MCF 10A (cell line): ENCODE results near the gene MYRIP. TPM values are rescaled to one million over a fixed set of nuclear protein-coding genes. Genes with fewer than 3 reads are reported as not detected.

Experiments used
- BruUV-seq: library from RNA; stranded (reverse); fragments of 400-500 nt; replicated peaks from 2 replicates; lab custom pipeline; 2021; lab: Mats Ljungman, UMichigan
- CTCF ChIA-PET: fragments of 300-600 bp; sonication (Branson Sonifier 250); formaldehyde crosslinking; extraction: SDS; loops from one replicate; lab custom pipeline; 2021; ENCODE audit warnings: antibody characterized with exemption, inconsistent platforms; lab: Yijun Ruan, JAX
- POLR2A ChIA-PET: fragments of 300-600, 350-650 bp; sonication (Branson Sonifier 250); formaldehyde crosslinking; extraction: SDS; loops from one replicate; lab custom pipeline; 2020; ENCODE audit warnings: antibody characterized with exemption, inconsistent platforms; lab: Yijun Ruan, JAX
- DNase-seq: peaks from one replicate; pipeline ENCODE4 v3.0.0-alpha.2; 2018; ENCODE audit not compliant: unreplicated experiment
- H3K27ac Mint-ChIP-seq: one replicate; pipeline ENCODE4 v1.8.0; 2022; ENCODE audit warnings: mild to moderate bottlenecking, low read depth, mixed read lengths; ENCODE audit not compliant: unreplicated experiment
- H3K27me3 Mint-ChIP-seq: one replicate; pipeline ENCODE4 v1.8.0; 2022; ENCODE audit warnings: mixed read lengths; ENCODE audit not compliant: insufficient read depth, unreplicated experiment
- H3K36me3 Mint-ChIP-seq: one replicate; pipeline ENCODE4 v1.8.0; 2022; ENCODE audit warnings: mild to moderate bottlenecking, moderate library complexity, mixed read lengths; ENCODE audit not compliant: insufficient read depth, unreplicated experiment
- H3K4me1 Mint-ChIP-seq: one replicate; pipeline ENCODE4 v1.8.0; 2022; ENCODE audit warnings: mixed read lengths; ENCODE audit not compliant: insufficient read depth, unreplicated experiment
- H3K4me3 Mint-ChIP-seq: one replicate; pipeline ENCODE4 v1.8.0; 2022; ENCODE audit warnings: mild to moderate bottlenecking, moderate library complexity, mixed read lengths; ENCODE audit not compliant: unreplicated experiment
- H3K9me3 Mint-ChIP-seq: one replicate; pipeline ENCODE4 v1.8.0; 2022; ENCODE audit warnings: mixed read lengths; ENCODE audit not compliant: unreplicated experiment
- CTCF ChIP-seq: fragments of 200-600 bp; IDR thresholded peaks from one replicate; pipeline ENCODE4 v1.8.0; 2022; ENCODE audit warnings: antibody characterized with exemption, mild to moderate bottlenecking; ENCODE audit not compliant: unreplicated experiment
- intact Hi-C: fragments of 100-400 bp; cut with micrococcal nuclease; formaldehyde crosslinking; loops from 2 replicates; pipeline ENCODE4 v1.14.1; 2022
- total RNA-seq: library from RNA; stranded (reverse); gene quantifications from 2 replicates; pipeline ENCODE4 v1.2.3, GENCODE V29; 2022

The MYRIP gene
- total RNA-seq, 1 experiment from 2014 or later: 0.19 TPM

- Mint-ChIP-seq H3K4me1 (no peaks in the 10 kb centered on the region), H3K9me3 (no peaks in the 10 kb centered on the region), H3K4me3 (no peak overlapping the region), H3K36me3 (no peaks in the 10 kb centered on the region), H3K27ac (no peak overlapping the region), H3K27me3 (no peaks in the 10 kb centered on the region)
- no peak for TF ChIP-seq CTCF
- CTCF ChIA-PET: interaction anchor here (1.1 to 2.0 kb wide), 5 partner anchors 448 to 633 kb away, joined by 3 to 8 read pairs (median 6); no protein-coding TSS in a partner anchor
- POLR2A ChIA-PET: no interaction called here
- no peak for DNase-seq
- intact Hi-C loops: no loop called here
- BruUV-seq: no TSS peak
Observed at GRCh38 chr3:40172560-40172959, 363.2 kb downstream of the MYRIP start.

GRCh38 chr3:40173227-40173721 is 363.9 kb downstream of the MYRIP start:
- ChIA-PET CTCF (interaction anchor here (0.9 to 2.0 kb wide), 6 partner anchors 29 to 633 kb away, joined by 3 to 8 read pairs (median 6); no protein-coding TSS in a partner anchor), POLR2A (no interaction called here)
- Mint-ChIP-seq H3K27ac (no peak overlapping the region), H3K4me3 (no peak overlapping the region), H3K4me1 (no peaks in the 10 kb centered on the region), H3K9me3 (no peaks in the 10 kb centered on the region), H3K36me3 (no peaks in the 10 kb centered on the region), H3K27me3 (no peaks in the 10 kb centered on the region)
- intact Hi-C loops: no loop called here
- BruUV-seq: no TSS peak
- no peak for TF ChIP-seq CTCF
- DNase-seq: no peak

DNA sequence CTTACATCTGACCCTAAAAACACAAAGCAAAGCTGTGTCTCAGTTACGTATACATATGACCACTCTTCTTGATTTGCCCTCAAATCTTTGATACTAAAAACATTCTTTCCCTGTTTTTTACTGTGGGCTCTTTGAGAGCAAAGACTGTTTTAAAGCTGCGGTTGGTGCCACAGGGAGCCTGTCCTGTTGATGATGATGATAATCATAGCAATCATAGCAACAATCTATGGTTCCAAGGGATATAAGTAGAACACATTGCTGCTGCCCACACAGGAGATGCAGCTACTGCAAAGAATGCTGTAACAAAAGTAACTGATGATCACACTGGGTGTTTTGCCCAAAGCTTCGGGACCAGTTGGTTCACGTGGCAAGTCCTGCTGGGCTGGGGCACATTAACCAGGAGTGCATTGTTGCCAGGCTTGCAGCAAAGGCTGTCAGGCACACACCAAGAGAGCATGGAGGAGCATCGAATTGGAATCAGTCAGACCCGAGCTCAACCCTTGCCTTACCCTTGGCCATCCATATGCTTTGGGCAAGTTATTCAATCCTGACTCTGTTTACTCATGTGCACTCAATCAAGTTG is 368.7 kb downstream of the MYRIP start:
- Mint-ChIP-seq H3K9me3 (no peaks in the 10 kb centered on the region), H3K36me3 (no peaks in the 10 kb centered on the region), H3K27me3 (no peaks in the 10 kb centered on the region), H3K27ac (no peak overlapping the region), H3K4me1 (no peaks in the 10 kb centered on the region), H3K4me3 (no peak overlapping the region)
- BruUV-seq: no TSS peak
- intact Hi-C loops: loop anchor here (2.0 kb wide), 2 partner anchors 187 to 453 kb away; no protein-coding TSS in a partner anchor
- ChIA-PET CTCF (interaction anchor here (0.6 to 6.3 kb wide), 46 partner anchors 9 to 769 kb away, joined by 3 to 106 read pairs (median 5); no protein-coding TSS in a partner anchor), POLR2A (interaction anchor here (1.1 to 1.5 kb wide), 2 partner anchors 636 to 639 kb away, joined by 4 to 6 read pairs; no protein-coding TSS in a partner anchor)
- no peak for DNase-seq
- TF ChIP-seq CTCF: no peak

DNA sequence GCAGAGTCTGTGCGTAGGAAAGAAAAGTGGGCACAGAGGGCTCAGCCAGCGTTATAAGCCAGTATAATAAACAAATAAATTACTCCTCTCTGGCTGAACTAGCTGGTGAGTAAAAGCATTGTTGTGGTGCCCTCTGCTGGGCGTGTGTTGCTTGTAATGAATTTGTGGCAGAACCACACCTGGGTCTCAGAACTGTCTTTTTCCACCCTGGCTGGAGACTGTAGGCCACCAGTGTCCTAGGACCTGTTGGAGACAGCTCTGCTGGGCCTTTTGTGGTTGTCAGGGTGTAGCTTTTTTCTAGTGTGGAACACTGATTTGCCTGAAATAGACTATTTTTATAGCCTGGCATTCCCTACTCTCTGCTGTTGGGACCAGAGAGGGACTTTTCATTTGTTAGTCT is 369.6 kb downstream of the MYRIP start:
- no peaks in the 10 kb centered on the region for H3K27me3 Mint-ChIP-seq
- no TSS peak for BruUV-seq
- intact Hi-C loops: loop anchor here (1.0 to 2.0 kb wide), 8 partner anchors 188 to 731 kb away; no protein-coding TSS in a partner anchor
- H3K36me3 Mint-ChIP-seq: no peaks in the 10 kb centered on the region
- peak; percentile 79 for TF ChIP-seq CTCF
- H3K27ac Mint-ChIP-seq: no peak overlapping the region
- H3K4me1 Mint-ChIP-seq: no peaks in the 10 kb centered on the region
- no peaks in the 10 kb centered on the region for H3K9me3 Mint-ChIP-seq
- CTCF ChIA-PET: interaction anchor here (0.5 to 6.3 kb wide), 53 partner anchors 8 to 770 kb away, joined by 3 to 106 read pairs (median 5); no protein-coding TSS in a partner anchor
- peak; percentile 80 for DNase-seq
- no peak overlapping the region for H3K4me3 Mint-ChIP-seq
- POLR2A ChIA-PET: interaction anchor here (0.6 to 1.5 kb wide), 6 partner anchors 366 to 640 kb away, joined by 3 to 6 read pairs (median 3); no protein-coding TSS in a partner anchor
